H9 (cell line): ENCODE measurements around the gene SNX25. TPM values are rescaled to one million over a fixed set of nuclear protein-coding genes. Genes with fewer than 3 reads are reported as not detected.
A peak's percentile ranks its signal among the peaks of the same experiment; 100 is the strongest.

Experiments
- DNase-seq: peaks from one replicate; pipeline ENCODE4 v3.0.0-alpha.2; 2017
- H2AFZ ChIP-seq: one replicate; pipeline ENCODE4 v1.6.1; 2013; ENCODE audit warnings: mild to moderate bottlenecking, low read length, control low read depth, moderate library complexity
- H2AK5ac ChIP-seq: 2 replicates; pipeline ENCODE4 v1.6.1; 2013; ENCODE audit warnings: low read length, control low read depth, mixed read lengths; ENCODE audit not compliant: insufficient read length
- H2BK120ac ChIP-seq: one replicate; pipeline ENCODE4 v1.6.1; 2013; ENCODE audit warnings: low read depth, mild to moderate bottlenecking, low read length, control low read depth, inconsistent platforms; ENCODE audit not compliant: poor library complexity, severe bottlenecking
- H2BK12ac ChIP-seq: 2 replicates; pipeline ENCODE4 v1.6.1; 2013; ENCODE audit warnings: low read length, control low read depth, mixed read lengths, low read depth; ENCODE audit not compliant: insufficient read length
- H2BK15ac ChIP-seq: 2 replicates; pipeline ENCODE4 v1.6.1; 2013; ENCODE audit warnings: low read depth, low read length, control low read depth
- H2BK20ac ChIP-seq: one replicate; pipeline ENCODE4 v1.6.1; 2013; ENCODE audit warnings: low read depth, mild to moderate bottlenecking, low read length, control low read depth, inconsistent platforms; ENCODE audit not compliant: poor library complexity, severe bottlenecking
- H2BK5ac ChIP-seq: 2 replicates; pipeline ENCODE4 v1.6.1; 2013; ENCODE audit warnings: low read length, control low read depth, mixed read lengths; ENCODE audit not compliant: insufficient read length
- H3K14ac ChIP-seq: 2 replicates; pipeline ENCODE4 v1.6.1; 2013; ENCODE audit warnings: low read length, control low read depth; ENCODE audit not compliant: insufficient read depth
- H3K18ac ChIP-seq: 2 replicates; pipeline ENCODE4 v1.6.1; 2013; ENCODE audit warnings: low read depth, mild to moderate bottlenecking, mixed read lengths, low read length, control low read depth; ENCODE audit not compliant: insufficient read length
- H3K23ac ChIP-seq: 2 replicates; pipeline ENCODE4 v1.6.1; 2013; ENCODE audit warnings: low read length, control low read depth, mixed read lengths, low read depth; ENCODE audit not compliant: insufficient read length
- H3K23me2 ChIP-seq: 2 replicates; pipeline ENCODE4 v1.6.1; 2013; ENCODE audit warnings: low read depth, mild to moderate bottlenecking, mixed read lengths, low read length, control low read depth; ENCODE audit not compliant: insufficient read length, poor library complexity, severe bottlenecking
- H3K27ac ChIP-seq: 2 replicates; pipeline ENCODE4 v1.5.1; 2013; ENCODE audit warnings: low read length, control low read depth, mixed read lengths, low read depth; ENCODE audit not compliant: insufficient read length
- H3K27me3 ChIP-seq: 2 replicates; pipeline ENCODE4 v1.6.1; 2013; ENCODE audit warnings: low read length, control low read depth, inconsistent platforms; ENCODE audit not compliant: insufficient read depth
- H3K4ac ChIP-seq: 2 replicates; pipeline ENCODE4 v1.6.1; 2013; ENCODE audit warnings: low read depth, mild to moderate bottlenecking, control low read depth, inconsistent platforms, low read length, moderate library complexity
- H3K4me1 ChIP-seq: 2 replicates; pipeline ENCODE4 v1.6.1; 2013; ENCODE audit warnings: low read length, control low read depth, inconsistent platforms; ENCODE audit not compliant: insufficient read depth
- H3K4me2 ChIP-seq: 2 replicates; pipeline ENCODE4 v1.6.1; 2013; ENCODE audit warnings: low read length, control low read depth, mixed read lengths; ENCODE audit not compliant: insufficient read length, insufficient read depth
- H3K56ac ChIP-seq: 2 replicates; pipeline ENCODE4 v1.6.1; 2013; ENCODE audit warnings: low read depth, mild to moderate bottlenecking, mixed read lengths, low read length, control low read depth; ENCODE audit not compliant: insufficient read length
- H3K79me1 ChIP-seq: 2 replicates; pipeline ENCODE4 v1.6.1; 2013; ENCODE audit warnings: low read depth, mild to moderate bottlenecking, moderate library complexity, low read length, control low read depth, inconsistent platforms; ENCODE audit not compliant: insufficient read depth, poor library complexity, severe bottlenecking
- H3K79me2 ChIP-seq: 2 replicates; pipeline ENCODE4 v1.6.1; 2013; ENCODE audit warnings: low read length, control low read depth, inconsistent platforms; ENCODE audit not compliant: insufficient read depth
- H3K9ac ChIP-seq: 2 replicates; pipeline ENCODE4 v1.6.1; 2013; ENCODE audit warnings: low read length, control low read depth, mixed read lengths; ENCODE audit not compliant: insufficient read length; ENCODE audit errors: extremely low read depth
- H3K9me3 ChIP-seq: one replicate; pipeline ENCODE4 v1.6.1; 2013; ENCODE audit warnings: low read depth, low read length, inconsistent platforms; ENCODE audit not compliant: control insufficient read depth
- H3T11ph ChIP-seq: one replicate; pipeline ENCODE4 v1.6.1; 2013; ENCODE audit warnings: mild to moderate bottlenecking, low read length, control low read depth, inconsistent platforms
- H4K20me1 ChIP-seq: one replicate; pipeline ENCODE4 v1.6.1; 2013; ENCODE audit not compliant: control insufficient read depth, insufficient read length, insufficient read depth
- H4K5ac ChIP-seq: 2 replicates; pipeline ENCODE4 v1.6.1; 2013; ENCODE audit warnings: low read depth, mild to moderate bottlenecking, mixed read lengths, low read length, control low read depth; ENCODE audit not compliant: insufficient read length
- H4K8ac ChIP-seq: replicated peaks from 2 replicates; pipeline ENCODE4 v1.6.1; 2013; ENCODE audit warnings: low read length, control low read depth, mixed read lengths, low read depth; ENCODE audit not compliant: insufficient read length
- H4K91ac ChIP-seq: 2 replicates; pipeline ENCODE4 v1.6.1; 2013; ENCODE audit warnings: low read depth, mild to moderate bottlenecking, moderate library complexity, mixed read lengths, low read length, control low read depth; ENCODE audit not compliant: insufficient read length
- H3K27ac Mint-ChIP-seq, 3 experiments: 2 replicates in 2 of 3; 3 replicates in 1 of 3; pipeline ENCODE4 v1.8.0; 2020 to 2021; ENCODE audit warnings: mixed read lengths in 3 of 3, mild to moderate bottlenecking in 1 of 3, moderate library complexity in 1 of 3
- H3K27me3 Mint-ChIP-seq: 2 replicates; pipeline ENCODE4 v1.8.0; 2021; ENCODE audit warnings: low read depth, mild to moderate bottlenecking, moderate library complexity, mixed read lengths
- H3K36me3 Mint-ChIP-seq, 3 experiments: 2 replicates in 2 of 3; 3 replicates in 1 of 3; pipeline ENCODE4 v1.8.0; 2020 to 2021; ENCODE audit warnings: low read depth in 3 of 3, mixed read lengths in 3 of 3; ENCODE audit not compliant: insufficient read depth in 1 of 3
- H3K4me1 Mint-ChIP-seq, 2 experiments: 2 replicates each; pipeline ENCODE4 v1.8.0; 2020; ENCODE audit warnings: mixed read lengths in 2 of 2
- H3K4me3 Mint-ChIP-seq, 2 experiments: 2 replicates in 1 of 2; 3 replicates in 1 of 2; pipeline ENCODE4 v1.8.0; 2020 to 2021; ENCODE audit warnings: mild to moderate bottlenecking in 2 of 2, mixed read lengths in 2 of 2, moderate library complexity in 1 of 2
- H3K9me3 Mint-ChIP-seq, 2 experiments: 2 replicates in 1 of 2; 3 replicates in 1 of 2; pipeline ENCODE4 v1.8.0; 2020; ENCODE audit warnings: mild to moderate bottlenecking in 2 of 2, mixed read lengths in 2 of 2, moderate library complexity in 1 of 2
- WGBS: extraction: QIAGEN DNeasy Blood & Tissue Kit; methylation state at CpG from one replicate; pipeline ENCODE4 v1.1.7; 2013; ENCODE audit warnings: missing lambda C conversion rate, low lambda C conversion rate, mixed read lengths; ENCODE audit not compliant: insufficient read length; ENCODE audit errors: extremely low coverage; 5-methylcytosine and 5-hydroxymethylcytosine counted together
- total RNA-seq: library from RNA; stranded (reverse); gene quantifications from 2 replicates; pipeline ENCODE4 v1.2.1, GENCODE V29; 2021
- TF ChIP-seq, protein P1 (sequence below): fragments of 200-600 bp; sonication (generic); conservative IDR thresholded peaks from 3 replicates; pipeline ENCODE4 v1.8.0; 2021; ENCODE audit warnings: antibody characterized with exemption, mild to moderate bottlenecking

SNX25 gene
- total RNA-seq, 1 experiment from 2014 or later, result 28.2 TPM

- Histone ChIP-seq H3K4me2 (no peak overlapping the region), H3K4me1 (no peaks in the 10 kb centered on the region), H3K79me2 (no peaks in the 10 kb centered on the region), H3K27me3 (no peaks in the 10 kb centered on the region), H3K9ac (no peak overlapping the region), H4K8ac (no peak overlapping the region), H2AK5ac (no peak overlapping the region), H3K9me3 (no peaks in the 10 kb centered on the region), H3K4ac (no peak overlapping the region), H3K79me1 (no peaks in the 10 kb centered on the region), H3K18ac (no peak overlapping the region), H2BK15ac (no peak overlapping the region), H2AFZ (no peak overlapping the region), H2BK20ac (no peak overlapping the region), H3K23ac (no peak overlapping the region), H2BK5ac (no peak overlapping the region), H3K56ac (no peak overlapping the region), H2BK12ac (no peak overlapping the region), H4K5ac (no peak overlapping the region), H3K14ac (no peak overlapping the region), H3K23me2 (no peaks in the 10 kb centered on the region), H4K91ac (no peak overlapping the region), H3K27ac (no peak overlapping the region), H2BK120ac (no peak overlapping the region), H4K20me1 (no peaks in the 10 kb centered on the region), H3T11ph (no peak overlapping the region)
- Mint-ChIP-seq H3K27me3 (no peaks in the 10 kb centered on the region), H3K4me3 (no peak overlapping the region), H3K9me3 (no peaks in the 10 kb centered on the region), H3K4me1 (peaks cover 5 to 25% of the 10 kb centered on the region in 2 experiments), H3K27ac (peak overlapping the region in 1 of 3 experiments; percentile 52; a peak in 1 of 7 replicates), H3K36me3 (peaks cover 0 to 15% (median 8%) of the 10 kb centered on the region in 3 experiments; a peak in 5 of 7 replicates)
- no CpG with 5 or more reads among the region's 1 CpG for WGBS
- DNase-seq, result no peak
- TF ChIP-seq, protein P1, sequence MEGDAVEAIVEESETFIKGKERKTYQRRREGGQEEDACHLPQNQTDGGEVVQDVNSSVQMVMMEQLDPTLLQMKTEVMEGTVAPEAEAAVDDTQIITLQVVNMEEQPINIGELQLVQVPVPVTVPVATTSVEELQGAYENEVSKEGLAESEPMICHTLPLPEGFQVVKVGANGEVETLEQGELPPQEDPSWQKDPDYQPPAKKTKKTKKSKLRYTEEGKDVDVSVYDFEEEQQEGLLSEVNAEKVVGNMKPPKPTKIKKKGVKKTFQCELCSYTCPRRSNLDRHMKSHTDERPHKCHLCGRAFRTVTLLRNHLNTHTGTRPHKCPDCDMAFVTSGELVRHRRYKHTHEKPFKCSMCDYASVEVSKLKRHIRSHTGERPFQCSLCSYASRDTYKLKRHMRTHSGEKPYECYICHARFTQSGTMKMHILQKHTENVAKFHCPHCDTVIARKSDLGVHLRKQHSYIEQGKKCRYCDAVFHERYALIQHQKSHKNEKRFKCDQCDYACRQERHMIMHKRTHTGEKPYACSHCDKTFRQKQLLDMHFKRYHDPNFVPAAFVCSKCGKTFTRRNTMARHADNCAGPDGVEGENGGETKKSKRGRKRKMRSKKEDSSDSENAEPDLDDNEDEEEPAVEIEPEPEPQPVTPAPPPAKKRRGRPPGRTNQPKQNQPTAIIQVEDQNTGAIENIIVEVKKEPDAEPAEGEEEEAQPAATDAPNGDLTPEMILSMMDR, result no peak
These were observed 37.8 kb downstream of the SNX25 start for GRCh38 chr4:185247151-185247550.
